HG03460 (cell line): ENCODE measurements around the gene UCKL1.
"Not testable (repeated sequence)": the region's sequence is repeated elsewhere in the genome, so short reads cannot be mapped to it uniquely, and the experiment has no call there.

Experiments
- ATAC-seq: cut with Tn5 transposase; IDR thresholded peaks from one replicate; pipeline ENCODE4 v1.9.1; 2021; ENCODE audit not compliant: unreplicated experiment

Gene UCKL1

GRCh38 chr20:63972312-63973159 is 16.3 kb upstream of the UCKL1 start:
- ATAC-seq, result no peak

DNA sequence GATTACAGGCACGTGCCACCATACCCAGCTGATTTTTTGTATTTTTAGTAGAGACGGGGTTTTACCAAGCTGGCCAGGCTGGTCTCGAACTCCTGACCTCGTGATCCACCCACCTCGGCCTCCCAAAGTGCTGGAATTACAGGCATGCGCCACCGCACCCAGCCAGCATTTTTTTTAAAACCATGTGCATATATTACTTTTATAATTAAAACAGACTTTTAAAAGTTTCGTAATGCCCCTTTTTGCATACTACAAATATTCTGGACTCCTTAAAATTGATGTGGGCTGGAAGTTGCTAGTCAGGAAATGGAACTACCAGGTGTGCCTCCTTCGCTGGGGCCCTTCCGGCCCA is 15.7 kb upstream of the UCKL1 start:
- ATAC-seq, result not testable (repeated sequence)

GRCh38 chr20:63970714-63971431 is 14.7 kb upstream of the UCKL1 start:
- ATAC-seq, result no peak

GRCh38 chr20:63969838-63970713 is 13.9 kb upstream of the UCKL1 start, which contains the start of gene ZNF512B:
ZNF512B (minus strand) TSS chr20:63969930; CDS start chr20:63967950, 1,980 bp downstream.
- ATAC-seq, result no peak

DNA sequence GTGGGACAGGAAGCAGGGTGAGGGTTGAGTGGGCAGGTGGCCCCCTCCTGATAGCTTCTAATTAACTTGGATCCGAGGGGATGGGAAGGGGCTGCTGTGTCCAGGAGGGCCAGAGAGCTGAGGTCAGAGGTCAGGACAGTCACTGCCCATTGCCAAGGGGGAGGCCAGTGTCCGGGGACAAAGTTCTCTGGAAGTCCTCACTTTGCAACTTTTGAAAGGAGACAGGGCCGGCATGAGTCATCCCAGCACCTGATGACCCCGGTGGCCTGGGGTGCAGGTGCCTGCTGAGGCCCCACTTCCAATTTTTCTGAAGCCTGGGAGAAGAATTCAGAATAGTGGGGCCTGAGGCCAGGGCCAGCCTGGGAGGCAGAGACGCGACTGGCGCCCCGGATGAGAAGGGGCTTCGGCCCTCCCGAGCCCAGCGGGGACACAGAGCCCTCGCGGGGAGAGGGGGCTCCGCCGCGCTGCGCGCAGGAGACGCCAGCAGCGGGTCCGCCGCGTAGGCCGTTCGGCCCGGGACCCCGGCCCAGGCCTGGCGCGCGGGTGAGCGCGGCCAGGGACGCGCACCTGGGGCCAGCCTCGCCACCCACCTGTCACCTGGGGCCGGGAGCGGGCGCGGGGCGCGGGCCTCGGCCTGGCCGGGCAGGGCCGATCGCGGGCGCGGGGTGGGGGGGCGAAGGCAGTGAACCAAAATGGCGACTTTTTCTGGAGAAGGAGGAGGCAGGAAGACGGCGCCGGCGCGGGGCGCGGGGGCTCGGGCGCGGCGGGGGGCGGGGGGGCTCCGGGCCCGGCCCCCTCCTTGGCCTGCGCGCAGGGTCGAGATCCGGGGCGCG is 12.9 kb upstream of the UCKL1 start:
- no peak for ATAC-seq

- no peak for ATAC-seq
Observed at GRCh38 chr20:63968136-63968927, 12.1 kb upstream of the UCKL1 start.

DNA sequence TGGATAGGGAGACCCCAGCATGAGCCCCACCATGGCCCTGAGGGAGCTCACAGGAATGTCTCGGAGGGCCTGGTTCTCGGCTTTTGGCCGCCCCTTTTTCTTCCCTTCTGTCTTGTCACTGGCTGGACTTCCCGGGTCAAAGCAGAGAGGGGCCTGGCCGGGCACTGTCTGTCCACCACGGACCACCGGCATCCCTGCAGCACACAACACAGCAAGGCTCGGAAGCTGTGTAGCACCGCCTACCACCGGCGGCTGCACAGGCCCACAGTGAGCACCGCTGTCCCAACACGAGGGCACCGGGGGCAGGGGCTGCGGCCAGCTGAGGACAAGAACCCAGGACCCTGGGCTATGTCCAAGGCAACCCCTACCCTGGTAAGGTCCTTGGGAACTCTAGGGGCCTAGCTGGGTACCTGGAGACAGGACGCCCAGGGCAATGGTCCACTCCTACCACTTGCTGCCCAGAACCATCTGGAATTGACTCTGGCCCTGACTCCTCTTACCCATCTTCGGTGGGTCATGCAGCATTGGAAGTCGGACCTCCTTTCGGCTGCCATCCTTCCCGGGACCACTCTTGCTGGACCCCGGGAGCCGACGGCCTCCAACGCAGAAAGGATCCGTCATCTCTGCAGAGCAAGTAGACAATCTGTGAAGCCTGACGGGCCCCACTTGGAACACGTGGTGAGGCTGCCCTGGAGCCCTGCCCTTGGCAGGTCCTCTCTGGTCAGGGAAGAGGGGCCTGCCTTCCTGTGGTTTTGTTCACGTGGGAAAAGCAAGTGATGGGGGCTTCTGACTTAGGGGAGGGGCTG is 11.3 kb upstream of the UCKL1 start:
- no peak for ATAC-seq

DNA sequence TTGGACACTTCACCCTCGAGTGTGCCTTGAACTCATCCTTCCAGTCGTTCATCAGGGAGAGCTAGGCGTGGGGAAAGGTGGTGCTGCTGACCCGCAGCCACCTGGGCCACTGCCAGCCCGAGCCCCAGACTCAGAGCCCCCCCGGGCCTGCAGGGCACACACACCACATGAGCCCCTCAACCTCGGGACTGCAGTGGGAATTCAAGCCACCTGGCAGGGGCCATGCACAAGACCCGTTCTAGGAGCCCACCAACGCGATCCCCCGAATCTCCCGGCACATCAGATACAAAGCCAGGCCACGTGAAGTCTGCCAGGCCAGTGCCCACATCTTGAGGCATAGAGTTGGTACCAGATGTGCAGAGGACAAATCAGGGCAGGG is 10.7 kb upstream of the UCKL1 start:
- no peak for ATAC-seq

DNA sequence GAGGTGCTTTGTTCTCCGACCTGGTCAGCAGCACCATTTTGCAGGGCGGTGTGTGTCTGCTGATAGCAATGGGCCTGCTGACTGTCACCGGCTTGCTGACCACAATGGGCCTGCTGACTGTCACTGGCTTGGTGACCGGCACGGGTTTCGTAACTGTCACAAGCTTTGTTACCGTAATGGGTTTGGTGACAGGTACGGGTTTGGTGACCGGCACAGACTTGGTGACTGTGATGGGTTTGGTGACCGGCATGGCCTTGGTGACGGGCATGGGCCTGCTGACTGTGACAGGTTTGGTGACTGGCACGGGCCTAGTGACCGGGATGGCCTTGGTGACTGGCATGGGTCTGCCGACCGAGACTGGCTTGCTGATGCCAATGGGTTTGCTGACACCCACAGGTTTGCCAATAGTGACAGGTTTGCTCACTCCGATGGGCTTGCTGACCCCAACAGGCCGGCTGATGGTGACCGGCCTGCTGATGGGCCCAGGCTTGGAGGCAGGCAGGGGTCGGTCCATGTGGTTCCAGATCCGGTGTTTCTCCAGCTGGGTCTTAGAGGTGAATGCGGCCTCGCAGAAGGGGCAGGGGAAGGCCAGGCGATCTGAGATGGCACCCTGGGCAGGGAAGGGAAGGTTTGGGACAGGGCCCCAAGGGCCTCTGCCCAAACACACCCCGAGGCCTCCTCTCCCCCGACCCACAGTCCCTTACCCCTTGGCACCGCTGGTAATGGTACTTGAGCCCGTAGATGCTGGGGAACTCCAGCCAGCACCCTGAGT is 10.1 kb upstream of the UCKL1 start:
- ATAC-seq, result no peak

DNA sequence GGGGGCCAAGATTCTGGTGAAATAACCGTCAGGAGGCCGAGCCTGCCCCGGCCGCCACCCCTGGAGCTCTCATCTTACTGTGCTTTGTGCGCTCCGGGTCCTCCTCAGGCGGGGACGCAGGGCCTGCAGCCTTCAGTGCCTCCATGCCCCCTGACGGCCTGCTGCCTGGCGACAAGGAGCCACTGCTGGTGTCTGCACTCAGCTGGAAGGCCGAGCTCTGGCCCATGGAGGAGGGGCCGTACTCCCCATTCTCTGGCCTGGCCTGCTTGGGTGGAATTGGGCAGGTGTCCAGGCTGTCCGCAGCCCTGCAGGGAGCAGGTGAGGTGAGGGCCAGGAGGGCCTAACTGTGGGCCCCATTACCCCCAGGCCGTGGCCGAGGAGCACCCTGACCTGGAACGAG is 8.2 kb upstream of the UCKL1 start:
- ATAC-seq, result no peak

- ATAC-seq, result no peak
Observed at GRCh38 chr20:63963784-63964301, 7.6 kb upstream of the UCKL1 start.

DNA sequence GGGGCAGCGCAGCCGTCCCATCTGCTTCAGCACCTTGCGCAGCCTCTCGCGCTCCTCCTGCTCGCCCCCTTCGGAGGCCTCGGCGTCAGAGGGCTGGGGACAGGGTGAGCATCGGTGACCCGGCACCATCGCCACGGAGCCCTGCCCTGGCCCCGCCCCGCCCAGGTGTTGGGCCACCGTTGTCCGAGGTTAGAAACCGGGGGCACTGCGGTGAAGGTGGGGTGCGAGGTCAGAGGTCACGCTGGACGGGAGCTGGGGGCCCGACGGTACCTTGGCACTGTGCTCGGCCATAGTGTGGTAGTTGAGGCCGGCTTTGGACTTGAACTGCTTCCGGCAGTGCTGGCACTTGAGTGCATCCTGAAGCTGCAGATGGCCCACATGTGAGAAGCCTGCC is 7.1 kb upstream of the UCKL1 start:
- no peak for ATAC-seq

DNA sequence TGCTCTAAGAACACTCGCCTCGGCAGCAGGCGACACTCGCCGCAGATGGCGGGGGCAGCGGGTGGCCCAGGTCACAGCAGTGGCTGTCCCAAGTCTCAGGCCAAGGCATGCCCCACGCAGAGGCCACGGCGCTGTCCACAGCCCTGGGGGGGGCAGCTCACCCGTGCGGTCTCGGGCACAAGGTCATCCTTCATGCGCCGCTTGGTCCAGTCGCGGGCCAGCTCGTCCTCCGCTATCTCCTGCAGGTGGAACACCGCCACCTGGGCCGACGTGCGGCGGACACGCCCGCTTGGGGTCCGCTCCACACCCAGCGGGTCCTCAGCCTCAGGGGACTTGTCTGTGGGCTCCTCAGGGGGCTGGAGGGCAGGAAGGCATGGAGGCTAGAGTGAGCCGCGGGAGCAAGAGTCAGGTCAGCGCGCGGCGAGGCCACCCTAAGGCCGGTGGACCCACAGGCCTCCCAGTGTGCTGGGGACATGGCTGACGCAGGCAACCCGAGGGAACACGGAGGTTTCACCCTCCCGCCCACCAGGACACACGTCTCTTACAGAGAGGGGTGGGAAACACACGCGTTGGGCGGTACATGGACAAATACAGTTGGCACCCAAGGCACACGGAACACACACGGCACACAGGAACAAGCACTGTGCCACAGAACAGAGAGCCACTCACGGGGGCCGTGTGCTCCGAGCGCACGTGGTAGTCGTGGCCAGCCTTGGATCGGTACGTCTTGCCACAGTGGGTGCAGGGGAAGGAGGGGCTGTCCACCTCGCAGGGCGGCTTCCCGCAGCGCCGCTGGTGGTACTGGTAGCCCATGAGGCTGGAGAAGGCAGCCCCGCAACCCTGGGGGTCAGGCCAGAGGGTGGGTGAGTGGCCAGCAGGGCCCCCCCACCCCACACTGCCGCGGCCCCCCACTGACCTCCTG is 6.5 kb upstream of the UCKL1 start:
- no peak for ATAC-seq

DNA sequence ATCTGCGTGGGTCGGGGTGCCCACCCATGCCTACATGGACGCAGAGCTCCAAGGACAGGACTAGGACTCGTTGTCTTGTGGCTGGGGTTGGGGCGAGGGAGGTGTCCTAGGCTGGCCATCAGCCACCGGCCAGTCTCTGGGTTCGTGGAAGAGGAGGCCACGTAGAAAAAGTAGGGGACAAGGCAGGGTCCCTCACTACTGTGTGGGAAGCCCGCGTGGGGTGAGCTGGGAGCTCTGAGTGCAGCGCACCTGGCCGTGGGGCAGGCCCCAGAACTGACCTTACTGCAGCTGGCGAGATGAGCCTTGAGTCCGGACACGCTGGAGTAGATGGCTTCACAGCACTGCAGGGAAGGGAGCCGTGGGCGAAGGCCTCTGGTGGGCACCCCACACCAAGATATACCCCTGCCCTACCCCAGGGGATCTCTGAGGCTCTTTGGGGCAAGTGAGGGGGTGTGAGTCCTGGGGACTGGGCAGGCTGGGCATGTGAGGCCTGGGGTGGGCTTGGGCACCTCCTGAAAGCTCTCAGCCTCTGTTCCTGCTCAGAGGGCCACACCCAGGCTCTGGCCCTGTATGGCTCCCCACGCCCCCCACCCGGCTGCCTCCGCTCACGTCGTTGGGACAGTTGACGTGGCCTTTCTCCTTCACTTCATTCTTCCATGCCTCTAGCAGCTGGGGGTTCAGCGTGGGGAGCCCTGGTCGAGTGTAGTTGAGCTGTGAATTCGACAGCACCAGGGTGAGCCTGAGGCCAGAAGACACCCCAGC is 5.6 kb upstream of the UCKL1 start:
- ATAC-seq, result no peak

- not testable (repeated sequence) for ATAC-seq
Observed at GRCh38 chr20:63960654-63961621, 4.7 kb upstream of the UCKL1 start.
